Psoas muscle (tissue), 8 donors: Measurements from ENCODE around the gene CAPG. TPM values are rescaled to one million over a fixed set of nuclear protein-coding genes. Genes with fewer than 3 reads are reported as not detected.

Source experiments
- ATAC-seq, 4 donors: fragments of 200-7000 bp; cut with Tn5 transposase; one replicate each; pipeline ENCODE4 v1.9.1; 2020; ENCODE audit warnings: moderate library complexity in 3 of 4, mild to moderate bottlenecking in 2 of 4
- DNase-seq, 2 donors: peaks; one replicate each; pipeline ENCODE4 v3.0.0-alpha.2; 2020
- H3K27ac ChIP-seq: fragments of 200-600 bp; one replicate; pipeline ENCODE4 v1.8.0; 2022
- H3K27me3 ChIP-seq, 3 donors: fragments of 200-600 bp in 1 of 3; one replicate each; pipeline versions ENCODE4 v1.6.1 to v1.8.0; 2013 to 2022; ENCODE audit warnings: low read length in 2 of 3, mild to moderate bottlenecking in 2 of 3, moderate library complexity in 1 of 3; ENCODE audit not compliant: insufficient read depth in 3 of 3
- H3K36me3 ChIP-seq, 2 donors: fragments of 200-600 bp in 1 of 2; one replicate each; pipeline versions ENCODE4 v1.6.1 to v1.8.0; 2013 to 2022; ENCODE audit warnings: low read depth in 1 of 2, mild to moderate bottlenecking in 1 of 2, moderate library complexity in 1 of 2; ENCODE audit not compliant: insufficient read depth in 1 of 2
- H3K4me1 ChIP-seq: fragments of 200-600 bp; one replicate; pipeline ENCODE4 v1.8.0; 2022
- H3K4me3 ChIP-seq: fragments of 200-600 bp; one replicate; pipeline ENCODE4 v1.8.0; 2022; ENCODE audit warnings: mild to moderate bottlenecking
- H3K9me3 ChIP-seq: fragments of 200-600 bp; one replicate; pipeline ENCODE4 v1.8.0; 2022
- WGBS, 3 donors: extraction: QIAGEN DNeasy Blood & Tissue Kit; methylation state at CpG; one replicate each; pipeline versions ENCODE4 v1.1.6 to v1.1.7; 2013; 5-methylcytosine and 5-hydroxymethylcytosine counted together
- intact Hi-C, 2 donors: fragments of 100-400 bp; cut with DNase I; formaldehyde crosslinking; loops; one replicate each; pipeline versions ENCODE4 v1.11.0 to v1.14.2; 2022
- polyA plus RNA-seq, 3 donors: library from polyadenylated mRNA; stranded (reverse); fragments of 200-250 nt; gene quantifications; one replicate each; pipeline ENCODE4 v1.2.3, GENCODE V29; 2013
- total RNA-seq, 4 donors: library from RNA; stranded (reverse); fragmentation: NEBNext Ultra II Directional in 2 of 4; extraction: Animal tissue kit (Norgen Biotek cat#: 25700) in 2 of 4; gene quantifications; one replicate each; pipeline versions ENCODE4 v1.2.1 to v1.2.4, GENCODE V29; 2021 to 2023
- TF ChIP-seq, protein P1 (sequence below): fragments of 200-600 bp; IDR thresholded peaks from one replicate; pipeline ENCODE4 v1.8.0; 2022; ENCODE audit warnings: antibody characterized with exemption
- donor health status: healthy with polysubstance abuse.
- donor health status: DM: no; HTN: no; CAD: no; lungs with moderate emphysema.
- donor health status: Bipolar disorder and iron deficiency.
- donor health status: healthy.
- donor health status: DM: yes; HTN: yes; CAD: no.
- donor health status: DM: no; HTN: no; CAD: no.
- donor health status: DM: no; HTN: no; CAD: no.
- donor health status: DM: yes; HTN: yes; CAD: no.

CAPG gene
- total and polyA plus RNA-seq, 7 donors: 2.8 to 11.1 (median 7.9) TPM

DNA sequence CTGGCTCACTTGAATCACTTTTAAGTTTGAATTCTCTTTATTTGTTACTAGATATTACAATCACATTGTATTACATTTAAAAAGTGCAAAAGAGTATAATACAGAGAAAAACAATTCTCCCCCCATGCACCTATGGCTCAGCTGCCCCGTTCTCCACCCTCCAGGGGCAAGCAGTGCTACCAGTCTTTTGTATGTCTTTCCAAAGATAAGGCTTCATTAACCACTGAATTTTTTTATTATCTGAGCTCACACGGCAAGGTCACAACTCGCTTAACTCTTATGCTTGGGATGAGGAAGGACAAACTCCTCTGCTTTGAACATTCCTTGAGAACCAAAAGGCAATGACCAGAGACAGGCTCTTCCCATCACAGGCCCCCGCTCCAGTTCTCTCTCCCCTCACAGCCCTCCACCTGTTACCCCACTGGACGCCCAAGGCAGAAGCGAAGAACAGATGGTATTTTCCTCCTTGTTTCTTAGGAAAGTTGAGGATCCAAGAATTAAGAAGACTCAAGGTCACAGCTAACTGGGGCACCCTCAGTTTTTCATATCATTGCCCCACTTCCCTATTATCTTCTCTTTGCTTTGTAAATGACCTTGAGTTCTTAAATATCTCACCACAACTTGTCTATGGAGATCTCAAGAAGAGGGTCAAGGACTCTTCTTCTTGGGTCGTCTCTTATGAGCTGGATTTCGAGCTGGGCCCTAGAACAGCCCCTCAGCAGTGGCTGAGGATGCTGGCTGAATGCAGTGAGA, 38.5 kb upstream of the CAPG start:
- H3K27me3 ChIP-seq: no peaks in the 10 kb centered on the region
- 92 to 96% (median 92%) methylated on average over 8 of the region's 8 CpGs for WGBS, 3 donors
- no peak overlapping the region for H3K27ac ChIP-seq
- H3K9me3 ChIP-seq: no peaks in the 10 kb centered on the region
- intact Hi-C loops: loop anchor here in 1 of 2 donors (5.0 kb wide), 1 partner anchor 44 kb away; no protein-coding TSS in a partner anchor
- H3K36me3 ChIP-seq: no peaks in the 10 kb centered on the region
- H3K4me3 ChIP-seq: no peak overlapping the region
- H3K4me1 ChIP-seq: no peaks in the 10 kb centered on the region
- ATAC-seq (no peak), DNase-seq (no peak)
- TF ChIP-seq, protein P1, sequence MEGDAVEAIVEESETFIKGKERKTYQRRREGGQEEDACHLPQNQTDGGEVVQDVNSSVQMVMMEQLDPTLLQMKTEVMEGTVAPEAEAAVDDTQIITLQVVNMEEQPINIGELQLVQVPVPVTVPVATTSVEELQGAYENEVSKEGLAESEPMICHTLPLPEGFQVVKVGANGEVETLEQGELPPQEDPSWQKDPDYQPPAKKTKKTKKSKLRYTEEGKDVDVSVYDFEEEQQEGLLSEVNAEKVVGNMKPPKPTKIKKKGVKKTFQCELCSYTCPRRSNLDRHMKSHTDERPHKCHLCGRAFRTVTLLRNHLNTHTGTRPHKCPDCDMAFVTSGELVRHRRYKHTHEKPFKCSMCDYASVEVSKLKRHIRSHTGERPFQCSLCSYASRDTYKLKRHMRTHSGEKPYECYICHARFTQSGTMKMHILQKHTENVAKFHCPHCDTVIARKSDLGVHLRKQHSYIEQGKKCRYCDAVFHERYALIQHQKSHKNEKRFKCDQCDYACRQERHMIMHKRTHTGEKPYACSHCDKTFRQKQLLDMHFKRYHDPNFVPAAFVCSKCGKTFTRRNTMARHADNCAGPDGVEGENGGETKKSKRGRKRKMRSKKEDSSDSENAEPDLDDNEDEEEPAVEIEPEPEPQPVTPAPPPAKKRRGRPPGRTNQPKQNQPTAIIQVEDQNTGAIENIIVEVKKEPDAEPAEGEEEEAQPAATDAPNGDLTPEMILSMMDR: no peak

DNA sequence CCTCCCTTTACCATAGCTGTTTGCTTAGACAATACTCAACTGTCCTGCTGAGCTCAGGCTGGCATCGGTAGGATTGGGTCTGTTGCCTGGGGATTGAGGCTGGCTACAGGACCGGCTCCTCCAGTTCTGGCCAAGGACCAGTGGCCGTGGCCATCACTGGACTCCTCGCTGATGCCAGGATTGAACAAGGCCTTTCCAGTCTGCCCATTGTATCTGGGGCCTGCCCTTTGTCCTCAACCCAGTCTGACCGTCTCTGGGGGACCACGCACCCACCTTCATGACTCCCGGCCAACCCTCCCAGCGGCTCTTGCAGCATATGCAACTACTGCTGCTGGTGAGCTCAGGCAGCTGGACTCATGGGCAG, 37.0 kb upstream of the CAPG start:
- Histone ChIP-seq H3K27ac (no peak overlapping the region), H3K9me3 (no peaks in the 10 kb centered on the region), H3K27me3 (no peaks in the 10 kb centered on the region), H3K4me3 (no peak overlapping the region), H3K36me3 (no peaks in the 10 kb centered on the region), H3K4me1 (no peaks in the 10 kb centered on the region)
- ATAC-seq: peak in 1 of 4 donors; percentile 5
- 53 to 77% (median 61%) methylated on average over 8 of the region's 8 CpGs for WGBS, 3 donors
- TF ChIP-seq, protein P1: no peak
- DNase-seq: no peak
- intact Hi-C loops: loop anchor here in 1 of 2 donors (5.0 kb wide), 1 partner anchor 45 kb away; no protein-coding TSS in a partner anchor

- no peaks in the 10 kb centered on the region for H3K36me3 ChIP-seq
- 67 to 71% (median 69%) methylated on average over 14 of the region's 14 CpGs for WGBS, 3 donors
- peak overlapping the region; percentile 36 for H3K27ac ChIP-seq
- intact Hi-C loops: loop anchor here in 1 of 2 donors (5.0 kb wide), 1 partner anchor 46 kb away; no protein-coding TSS in a partner anchor
- DNase-seq: no peak
- peak; percentile 5 to 28 (median 18) for ATAC-seq
- no peaks in the 10 kb centered on the region for H3K4me1 ChIP-seq
- TF ChIP-seq, protein P1: no peak
- no peaks in the 10 kb centered on the region for H3K9me3 ChIP-seq
- no peaks in the 10 kb centered on the region for H3K27me3 ChIP-seq
- no peak overlapping the region for H3K4me3 ChIP-seq
Observed at GRCh38 chr2:85446296-85447221, 36.4 kb upstream of the CAPG start.

- Histone ChIP-seq H3K27me3 (no peaks in the 10 kb centered on the region), H3K9me3 (no peaks in the 10 kb centered on the region), H3K4me1 (no peaks in the 10 kb centered on the region), H3K4me3 (no peak overlapping the region), H3K27ac (peak overlapping the region; percentile 36), H3K36me3 (no peaks in the 10 kb centered on the region)
- peak; percentile 49 to 68 (median 58) for ATAC-seq
- DNase-seq: peak; percentile 63 to 75
- TF ChIP-seq, protein P1: no peak
- 80 to 91% (median 82%) methylated on average over 5 of the region's 5 CpGs for WGBS, 3 donors
- intact Hi-C loops: loop anchor here in 1 of 2 donors (5.0 kb wide), 1 partner anchor 47 kb away; no protein-coding TSS in a partner anchor
Observed at GRCh38 chr2:85445316-85446295, 35.4 kb upstream of the CAPG start.
